Epithelial cell of proximal tubule (primary cell): ENCODE data around the gene SLAMF7. TPM values are rescaled to one million over a fixed set of nuclear protein-coding genes. Genes with fewer than 3 reads are reported as not detected.

Experiments
- DNase-seq: peaks from one replicate; pipeline ENCODE4 v3.0.0-alpha.2; 2011; ENCODE audit warnings: low read depth
- H3K4me3 ChIP-seq: 2 replicates; pipeline ENCODE4 v1.5.1; 2011; ENCODE audit warnings: low read depth, mild to moderate bottlenecking, low read length
- total RNA-seq: library from RNA; depleted of rRNA; stranded (reverse); fragments of >200 nt; gene quantifications from 2 replicates; pipeline ENCODE4 v1.2.3, GENCODE V29; 2015
- TF ChIP-seq, protein P1 (sequence below): conservative IDR thresholded peaks from 2 replicates; pipeline ENCODE4 v1.5.1; 2012; ENCODE audit warnings: low read depth, mild to moderate bottlenecking, low read length

SLAMF7 gene
- total RNA-seq, 1 donor from 2014 or later: 0.06 TPM

DNA sequence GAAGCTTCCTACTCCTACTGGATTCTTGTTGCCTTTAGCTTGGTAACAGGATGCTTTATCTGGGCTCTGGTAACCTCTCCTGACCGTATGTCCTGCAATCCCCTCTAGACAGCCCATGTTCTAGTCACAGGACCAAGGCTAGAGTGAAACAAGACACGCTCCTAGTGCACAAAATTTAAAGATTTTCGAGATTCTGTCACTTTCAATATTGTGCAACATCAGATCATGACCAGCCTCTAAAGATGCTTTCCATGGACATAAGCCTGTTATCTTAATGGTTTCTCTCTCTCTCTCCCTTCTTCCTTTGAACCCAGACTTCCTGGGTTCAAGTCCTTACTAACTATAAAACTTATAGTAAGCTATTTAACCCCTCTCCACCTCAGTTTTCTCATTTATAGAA, 55.3 kb downstream of the SLAMF7 start:
- no peak overlapping the region for H3K4me3 ChIP-seq
- no peak for DNase-seq
- TF ChIP-seq, protein P1, sequence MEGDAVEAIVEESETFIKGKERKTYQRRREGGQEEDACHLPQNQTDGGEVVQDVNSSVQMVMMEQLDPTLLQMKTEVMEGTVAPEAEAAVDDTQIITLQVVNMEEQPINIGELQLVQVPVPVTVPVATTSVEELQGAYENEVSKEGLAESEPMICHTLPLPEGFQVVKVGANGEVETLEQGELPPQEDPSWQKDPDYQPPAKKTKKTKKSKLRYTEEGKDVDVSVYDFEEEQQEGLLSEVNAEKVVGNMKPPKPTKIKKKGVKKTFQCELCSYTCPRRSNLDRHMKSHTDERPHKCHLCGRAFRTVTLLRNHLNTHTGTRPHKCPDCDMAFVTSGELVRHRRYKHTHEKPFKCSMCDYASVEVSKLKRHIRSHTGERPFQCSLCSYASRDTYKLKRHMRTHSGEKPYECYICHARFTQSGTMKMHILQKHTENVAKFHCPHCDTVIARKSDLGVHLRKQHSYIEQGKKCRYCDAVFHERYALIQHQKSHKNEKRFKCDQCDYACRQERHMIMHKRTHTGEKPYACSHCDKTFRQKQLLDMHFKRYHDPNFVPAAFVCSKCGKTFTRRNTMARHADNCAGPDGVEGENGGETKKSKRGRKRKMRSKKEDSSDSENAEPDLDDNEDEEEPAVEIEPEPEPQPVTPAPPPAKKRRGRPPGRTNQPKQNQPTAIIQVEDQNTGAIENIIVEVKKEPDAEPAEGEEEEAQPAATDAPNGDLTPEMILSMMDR: no peak

DNA sequence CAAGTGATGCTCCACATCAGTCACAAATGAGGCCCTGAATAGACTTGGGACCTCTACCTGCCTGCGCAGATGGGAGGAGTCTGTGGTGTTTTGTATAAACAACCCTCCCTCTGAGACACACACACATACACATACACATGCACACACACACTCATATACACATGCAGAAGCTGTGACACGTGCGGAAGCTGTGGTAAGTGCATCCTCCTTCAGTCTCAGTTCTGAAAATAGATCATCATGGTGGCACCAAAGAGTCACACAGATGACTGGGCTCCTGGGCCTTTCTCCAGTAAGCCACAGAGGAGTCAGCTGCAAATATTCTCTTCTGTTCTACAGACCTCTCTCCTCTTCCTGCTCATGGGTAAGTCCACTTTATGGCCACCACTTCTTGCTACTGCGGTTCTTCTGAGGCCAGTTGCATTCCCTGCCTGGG, 56.9 kb downstream of the SLAMF7 start, which contains the start of gene LY9:
Gene LY9 (plus strand): TSS at position 224 of the 433 bp plus-strand sequence. CDS start 14 bp downstream, at position 238.
- TF ChIP-seq, protein P1: no peak
- H3K4me3 ChIP-seq: no peak within 1 kb of the TSS
- no peak for DNase-seq

DNA sequence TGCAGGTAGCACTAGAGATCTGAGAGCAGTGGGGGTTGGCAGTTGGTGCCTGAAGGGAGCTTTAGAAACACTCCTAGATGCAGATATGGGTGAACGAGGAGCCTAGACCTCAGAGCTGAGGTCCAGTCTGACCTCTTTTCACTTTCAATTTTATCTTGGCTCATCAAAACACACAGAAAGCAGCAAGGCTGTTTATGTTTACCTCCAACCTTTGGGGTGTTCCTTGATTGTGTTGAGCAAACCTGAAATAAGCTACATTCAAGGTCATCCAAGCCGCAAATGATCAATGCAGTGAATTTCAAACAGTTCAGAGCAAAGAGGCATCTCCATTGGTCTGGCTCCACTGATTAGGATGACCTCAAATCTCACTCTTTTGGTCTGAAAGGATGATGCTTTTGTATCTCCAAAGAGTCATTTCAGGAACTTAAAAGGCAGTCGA, 58.2 kb downstream of the SLAMF7 start:
- DNase-seq: no peak
- TF ChIP-seq, protein P1: no peak
- no peak overlapping the region for H3K4me3 ChIP-seq

DNA sequence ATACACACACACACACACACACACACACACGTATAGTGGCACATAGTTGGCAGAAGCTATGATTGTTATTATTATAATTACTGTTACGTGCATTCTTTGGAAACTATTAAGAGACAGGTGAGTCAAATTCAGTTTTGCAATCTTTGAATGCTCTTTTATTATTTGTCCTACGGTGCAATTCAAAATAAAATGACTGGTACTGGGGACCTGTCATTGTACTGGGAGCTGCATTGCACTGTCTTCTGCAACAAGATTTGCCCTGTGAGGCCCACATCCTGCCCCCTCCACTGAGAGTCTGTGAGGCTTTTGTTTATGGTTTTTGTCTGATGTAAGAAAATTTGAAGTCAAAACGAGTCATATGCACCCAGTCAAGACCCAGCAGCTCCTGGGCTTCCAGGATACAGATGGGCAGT, 58.8 kb downstream of the SLAMF7 start:
- TF ChIP-seq, protein P1: no peak
- H3K4me3 ChIP-seq: no peak overlapping the region
- DNase-seq: no peak

DNA sequence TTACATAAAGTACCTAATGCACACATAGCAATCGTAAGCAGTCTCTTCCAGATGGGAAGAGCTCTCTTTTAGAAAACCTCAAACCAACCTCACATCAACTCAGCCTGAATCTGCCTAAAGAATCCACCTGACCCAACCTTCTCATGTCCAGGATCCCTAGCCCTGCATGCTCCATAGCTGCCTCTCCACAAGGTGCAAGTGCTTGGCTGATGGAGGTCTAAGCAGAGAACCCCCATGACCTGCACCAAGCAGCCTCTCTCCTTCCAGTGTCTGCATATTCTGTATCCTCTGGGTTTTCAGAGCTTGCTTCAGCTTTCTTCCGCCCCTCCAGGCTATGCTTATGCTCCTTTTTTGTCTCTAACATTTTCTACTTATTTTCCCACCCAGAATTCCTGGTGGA, 59.4 kb downstream of the SLAMF7 start:
- TF ChIP-seq, protein P1: no peak
- no peak overlapping the region for H3K4me3 ChIP-seq
- no peak for DNase-seq

DNA sequence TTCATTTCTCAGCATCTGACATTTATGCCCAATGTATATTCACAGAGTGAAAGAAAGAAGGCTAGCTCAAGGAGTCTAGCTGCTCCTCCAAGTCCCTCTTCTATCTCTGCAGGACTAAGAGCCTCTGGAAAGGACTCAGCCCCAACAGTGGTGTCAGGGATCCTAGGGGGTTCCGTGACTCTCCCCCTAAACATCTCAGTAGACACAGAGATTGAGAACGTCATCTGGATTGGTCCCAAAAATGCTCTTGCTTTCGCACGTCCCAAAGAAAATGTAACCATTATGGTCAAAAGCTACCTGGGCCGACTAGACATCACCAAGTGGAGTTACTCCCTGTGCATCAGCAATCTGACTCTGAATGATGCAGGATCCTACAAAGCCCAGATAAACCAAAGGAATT, 60.6 kb downstream of the SLAMF7 start:
- H3K4me3 ChIP-seq: no peak overlapping the region
- TF ChIP-seq, protein P1: no peak
- no peak for DNase-seq

DNA sequence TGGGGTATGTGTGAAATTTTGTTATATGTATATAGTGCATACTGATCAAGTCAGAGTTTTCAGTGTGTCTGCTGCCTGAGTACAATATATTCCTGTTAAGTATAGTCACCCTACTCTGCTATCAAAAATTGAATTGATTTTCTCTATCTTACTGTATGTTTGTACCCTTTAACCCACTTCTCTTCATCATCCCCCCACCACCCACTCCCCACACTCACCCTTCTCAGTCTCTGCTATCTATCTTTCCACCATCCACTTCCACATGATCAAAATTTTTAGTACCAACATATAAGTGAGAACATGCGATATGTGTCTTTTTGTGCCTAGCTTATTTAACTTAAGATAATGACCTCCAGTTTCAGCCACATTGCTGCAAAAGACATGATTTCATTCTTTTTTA, 61.1 kb downstream of the SLAMF7 start:
- TF ChIP-seq, protein P1: no peak
- no peak for DNase-seq
- no peak overlapping the region for H3K4me3 ChIP-seq
